ENCODE measurements around the gene PPP3CB. TPM values are rescaled to one million over a fixed set of nuclear protein-coding genes. Genes with fewer than 3 reads are reported as not detected.

Gene PPP3CB
- total RNA-seq, 2 experiments from 2014 or later: 34.9 to 35.8 TPM

- DNase-seq: no peak
- no peak overlapping the region for H3K4me3 Mint-ChIP-seq
- H3K27me3 Mint-ChIP-seq (ENCODE audit: low read depth): no peaks in the 10 kb centered on the region
- peaks cover 24% of the 10 kb centered on the region for H3K36me3 Mint-ChIP-seq (ENCODE audit: low read depth)
- H3K9me3 Mint-ChIP-seq: no peaks in the 10 kb centered on the region
- intact Hi-C loops (cut with micrococcal nuclease): no loop called here
- CTCF ChIA-PET: no interaction called here
- peaks cover 29% of the 10 kb centered on the region for H3K4me1 Mint-ChIP-seq (ENCODE audit: low read depth)
- no peak overlapping the region for H3K27ac Mint-ChIP-seq
Measured at GRCh38 chr10:73478636-73479035, 17.2 kb downstream of the PPP3CB start.

GRCh38 chr10:73471226-73471625, 24.6 kb downstream of the PPP3CB start:
- H3K27ac Mint-ChIP-seq: no peak overlapping the region
- peaks cover 2% of the 10 kb centered on the region for H3K4me1 Mint-ChIP-seq (ENCODE audit: low read depth)
- peaks cover 16% of the 10 kb centered on the region for H3K36me3 Mint-ChIP-seq (ENCODE audit: low read depth)
- intact Hi-C loops (cut with micrococcal nuclease): no loop called here
- H3K4me3 Mint-ChIP-seq: no peak overlapping the region
- H3K9me3 Mint-ChIP-seq: no peaks in the 10 kb centered on the region
- DNase-seq: no peak
- CTCF ChIA-PET: no interaction called here
- no peaks in the 10 kb centered on the region for H3K27me3 Mint-ChIP-seq (ENCODE audit: low read depth)

- Mint-ChIP-seq H3K27ac (no peak overlapping the region), H3K9me3 (no peaks in the 10 kb centered on the region), H3K4me3 (no peak overlapping the region), H3K36me3 (ENCODE audit: low read depth) (peaks cover 11% of the 10 kb centered on the region), H3K4me1 (ENCODE audit: low read depth) (peaks cover 2% of the 10 kb centered on the region), H3K27me3 (ENCODE audit: low read depth) (no peaks in the 10 kb centered on the region)
- no peak for DNase-seq
- intact Hi-C loops (cut with micrococcal nuclease): no loop called here
- CTCF ChIA-PET: no interaction called here
Measured at GRCh38 chr10:73469579-73469978, 26.2 kb downstream of the PPP3CB start.

GRCh38 chr10:73467206-73467605, 28.6 kb downstream of the PPP3CB start:
- no peak for DNase-seq
- Mint-ChIP-seq H3K27me3 (ENCODE audit: low read depth) (no peaks in the 10 kb centered on the region), H3K27ac (no peak overlapping the region), H3K9me3 (no peaks in the 10 kb centered on the region), H3K36me3 (ENCODE audit: low read depth) (peaks cover 19% of the 10 kb centered on the region), H3K4me1 (ENCODE audit: low read depth) (peaks cover 2% of the 10 kb centered on the region), H3K4me3 (no peak overlapping the region)
- intact Hi-C loops (cut with micrococcal nuclease): no loop called here
- CTCF ChIA-PET: interaction anchor here (1.0 kb wide), 1 partner anchor 178 kb away, joined by 3 read pairs; no protein-coding TSS in a partner anchor

- peaks cover 2% of the 10 kb centered on the region for H3K4me1 Mint-ChIP-seq (ENCODE audit: low read depth)
- no peak for DNase-seq
- intact Hi-C loops (cut with micrococcal nuclease): no loop called here
- no peak overlapping the region for H3K27ac Mint-ChIP-seq
- no peak overlapping the region for H3K4me3 Mint-ChIP-seq
- H3K9me3 Mint-ChIP-seq: no peaks in the 10 kb centered on the region
- H3K27me3 Mint-ChIP-seq (ENCODE audit: low read depth): no peaks in the 10 kb centered on the region
- CTCF ChIA-PET: interaction anchor here (0.6 kb wide), 1 partner anchor 308 kb away, joined by 3 read pairs; no protein-coding TSS in a partner anchor
- peaks cover 20% of the 10 kb centered on the region for H3K36me3 Mint-ChIP-seq (ENCODE audit: low read depth)
Measured at GRCh38 chr10:73465978-73466726, 29.7 kb downstream of the PPP3CB start.

- H3K4me1 Mint-ChIP-seq (ENCODE audit: low read depth): no peaks in the 10 kb centered on the region
- no peak overlapping the region for H3K4me3 Mint-ChIP-seq
- intact Hi-C loops (cut with micrococcal nuclease): no loop called here
- DNase-seq: no peak
- CTCF ChIA-PET: interaction anchor here (0.6 kb wide), 1 partner anchor 71 kb away, joined by 4 read pairs; no protein-coding TSS in a partner anchor
- no peak overlapping the region for H3K27ac Mint-ChIP-seq
- H3K9me3 Mint-ChIP-seq: no peaks in the 10 kb centered on the region
- H3K27me3 Mint-ChIP-seq (ENCODE audit: low read depth): no peaks in the 10 kb centered on the region
- peaks cover 20% of the 10 kb centered on the region for H3K36me3 Mint-ChIP-seq (ENCODE audit: low read depth)
Measured at GRCh38 chr10:73460897-73461296, 34.9 kb downstream of the PPP3CB start.

GRCh38 chr10:73459683-73460314, 36.0 kb downstream of the PPP3CB start:
- Mint-ChIP-seq H3K27me3 (ENCODE audit: low read depth) (no peaks in the 10 kb centered on the region), H3K27ac (peak overlapping the region; percentile 58), H3K9me3 (no peaks in the 10 kb centered on the region), H3K36me3 (ENCODE audit: low read depth) (peaks cover 20% of the 10 kb centered on the region), H3K4me1 (ENCODE audit: low read depth) (no peaks in the 10 kb centered on the region), H3K4me3 (no peak overlapping the region)
- CTCF ChIA-PET: no interaction called here
- intact Hi-C loops (cut with micrococcal nuclease): no loop called here
- DNase-seq: no peak

- Mint-ChIP-seq H3K27me3 (ENCODE audit: low read depth) (no peaks in the 10 kb centered on the region), H3K4me3 (no peak overlapping the region), H3K4me1 (ENCODE audit: low read depth) (no peaks in the 10 kb centered on the region), H3K27ac (peak overlapping the region; percentile 4), H3K9me3 (no peaks in the 10 kb centered on the region), H3K36me3 (ENCODE audit: low read depth) (peaks cover 11% of the 10 kb centered on the region)
- intact Hi-C loops (cut with micrococcal nuclease): no loop called here
- no peak for DNase-seq
- CTCF ChIA-PET: no interaction called here
Measured at GRCh38 chr10:73456187-73456890, 39.5 kb downstream of the PPP3CB start.

- H3K27ac Mint-ChIP-seq: no peak overlapping the region
- intact Hi-C loops (cut with micrococcal nuclease): no loop called here
- CTCF ChIA-PET: interaction anchor here (0.6 kb wide), 1 partner anchor 20 kb away, joined by 3 read pairs; no protein-coding TSS in a partner anchor
- no peak for DNase-seq
- H3K27me3 Mint-ChIP-seq (ENCODE audit: low read depth): no peaks in the 10 kb centered on the region
- peaks cover 6% of the 10 kb centered on the region for H3K36me3 Mint-ChIP-seq (ENCODE audit: low read depth)
- H3K9me3 Mint-ChIP-seq: no peaks in the 10 kb centered on the region
- no peak overlapping the region for H3K4me3 Mint-ChIP-seq
- H3K4me1 Mint-ChIP-seq (ENCODE audit: low read depth): no peaks in the 10 kb centered on the region
Measured at GRCh38 chr10:73449113-73449512, 46.7 kb downstream of the PPP3CB start.

GRCh38 chr10:73448384-73448783, 47.4 kb downstream of the PPP3CB start:
- Mint-ChIP-seq H3K27me3 (ENCODE audit: low read depth) (no peaks in the 10 kb centered on the region), H3K36me3 (ENCODE audit: low read depth) (peaks cover 6% of the 10 kb centered on the region), H3K4me1 (ENCODE audit: low read depth) (no peaks in the 10 kb centered on the region), H3K9me3 (no peaks in the 10 kb centered on the region), H3K4me3 (no peak overlapping the region), H3K27ac (no peak overlapping the region)
- CTCF ChIA-PET: interaction anchor here (0.6 to 0.8 kb wide), 2 partner anchors 19 to 94 kb away, joined by 3 read pairs; no protein-coding TSS in a partner anchor
- no peak for DNase-seq
- intact Hi-C loops (cut with micrococcal nuclease): no loop called here

GRCh38 chr10:73446926-73447325, 48.9 kb downstream of the PPP3CB start:
- Mint-ChIP-seq H3K9me3 (no peaks in the 10 kb centered on the region), H3K4me3 (no peak overlapping the region), H3K4me1 (ENCODE audit: low read depth) (no peaks in the 10 kb centered on the region), H3K36me3 (ENCODE audit: low read depth) (peaks cover 6% of the 10 kb centered on the region), H3K27me3 (ENCODE audit: low read depth) (no peaks in the 10 kb centered on the region), H3K27ac (no peak overlapping the region)
- no peak for DNase-seq
- intact Hi-C loops (cut with micrococcal nuclease): no loop called here
- CTCF ChIA-PET: interaction anchor here (1.7 kb wide), 1 partner anchor 49 kb away, joined by 3 read pairs; no protein-coding TSS in a partner anchor

- Mint-ChIP-seq H3K36me3 (ENCODE audit: low read depth) (peaks cover 4% of the 10 kb centered on the region), H3K27ac (no peak overlapping the region), H3K9me3 (no peaks in the 10 kb centered on the region), H3K4me1 (ENCODE audit: low read depth) (peaks cover 6% of the 10 kb centered on the region), H3K27me3 (ENCODE audit: low read depth) (no peaks in the 10 kb centered on the region), H3K4me3 (no peak overlapping the region)
- CTCF ChIA-PET: no interaction called here
- intact Hi-C loops (cut with micrococcal nuclease): no loop called here
- DNase-seq: no peak
Measured at GRCh38 chr10:73444457-73444856, 51.4 kb downstream of the PPP3CB start.
